ENCODE measurements around the gene TMEM97. TPM values are rescaled to one million over a fixed set of nuclear protein-coding genes. Genes with fewer than 3 reads are reported as not detected.
"Not testable (repeated sequence)": the region's sequence is repeated elsewhere in the genome, so short reads cannot be mapped to it uniquely, and the experiment has no call there.

Gene TMEM97
- polyA plus RNA-seq (2012; ENCODE audit: insufficient read depth, insufficient read length, low read depth) = 24.7 TPM

GRCh38 chr17:28318759-28319597 lies at the start of gene TMEM97:
TSS of gene TMEM97 (plus strand) at chr17:28319200. CDS start at chr17:28319240, 40 bp downstream.
- H3K27me3 ChIP-seq = no peaks in the 10 kb centered on the region
- H3K36me3 ChIP-seq = peaks cover 4% of the 10 kb centered on the region
- no peaks in the 10 kb centered on the region; the same call in 1 of the 2 replicates for H3K4me1 ChIP-seq
- H3K9me3 ChIP-seq = no peaks in the 10 kb centered on the region
- DNase-seq = peak; percentile 94
- peak within 1 kb of the TSS; percentile 87 for H3K4me3 ChIP-seq (ENCODE audit: low read depth, low read length)
- no peak for TF ChIP-seq CTCF (IDR thresholded peaks at IDR 0.05; ENCODE audit: low read depth, low read length)

- no peaks in the 10 kb centered on the region for H3K27me3 ChIP-seq
- H3K9me3 ChIP-seq = no peaks in the 10 kb centered on the region
- TF ChIP-seq CTCF (IDR thresholded peaks at IDR 0.05; ENCODE audit: low read depth, low read length) = no peak
- DNase-seq = no peak
- no peaks in the 10 kb centered on the region for H3K36me3 ChIP-seq
- H3K4me3 ChIP-seq (ENCODE audit: low read depth, low read length) = no peak overlapping the region
- H3K4me1 ChIP-seq = no peaks in the 10 kb centered on the region
Observed at GRCh38 chr17:28270055-28270454, 48.9 kb upstream of the TMEM97 start.

GRCh38 chr17:28270926-28271325 lies 48.1 kb upstream of the TMEM97 start:
- no peak for TF ChIP-seq CTCF (IDR thresholded peaks at IDR 0.05; ENCODE audit: low read depth, low read length)
- Histone ChIP-seq H3K4me3 (ENCODE audit: low read depth, low read length) (no peak overlapping the region), H3K4me1 (no peaks in the 10 kb centered on the region), H3K9me3 (no peaks in the 10 kb centered on the region), H3K36me3 (no peaks in the 10 kb centered on the region), H3K27me3 (no peaks in the 10 kb centered on the region)
- DNase-seq = no peak

GRCh38 chr17:28271431-28271830 lies 47.6 kb upstream of the TMEM97 start:
- DNase-seq = no peak
- no peaks in the 10 kb centered on the region for H3K36me3 ChIP-seq
- H3K9me3 ChIP-seq = no peaks in the 10 kb centered on the region
- TF ChIP-seq CTCF (IDR thresholded peaks at IDR 0.05; ENCODE audit: low read depth, low read length) = no peak
- no peaks in the 10 kb centered on the region for H3K27me3 ChIP-seq
- H3K4me3 ChIP-seq (ENCODE audit: low read depth, low read length) = no peak overlapping the region
- no peaks in the 10 kb centered on the region for H3K4me1 ChIP-seq

GRCh38 chr17:28272166-28272565 lies 46.8 kb upstream of the TMEM97 start:
- no peak for TF ChIP-seq CTCF (IDR thresholded peaks at IDR 0.05; ENCODE audit: low read depth, low read length)
- Histone ChIP-seq H3K4me1 (no peaks in the 10 kb centered on the region), H3K9me3 (no peaks in the 10 kb centered on the region), H3K36me3 (no peaks in the 10 kb centered on the region), H3K4me3 (ENCODE audit: low read depth, low read length) (no peak overlapping the region), H3K27me3 (no peaks in the 10 kb centered on the region)
- DNase-seq = no peak

GRCh38 chr17:28273341-28273740 lies 45.7 kb upstream of the TMEM97 start:
- H3K4me1 ChIP-seq, DNase-seq: not testable (repeated sequence)

More at GRCh38 chr17:28273341-28273740, 45.7 kb upstream of the TMEM97 start:
- not testable (repeated sequence) for H3K36me3 ChIP-seq; H3K4me3 ChIP-seq (ENCODE audit: low read depth, low read length); H3K9me3 ChIP-seq; H3K27me3 ChIP-seq

Measured in BE2C (cell line).